ENCODE measurements around the gene APLP2. TPM values are rescaled to one million over a fixed set of nuclear protein-coding genes. Genes with fewer than 3 reads are reported as not detected.
"Not testable (repeated sequence)": the region's sequence is repeated elsewhere in the genome, so short reads cannot be mapped to it uniquely, and the experiment has no call there.

APLP2 gene
- total RNA-seq, 1 donor from 2014 or later, result 106 TPM

DNA sequence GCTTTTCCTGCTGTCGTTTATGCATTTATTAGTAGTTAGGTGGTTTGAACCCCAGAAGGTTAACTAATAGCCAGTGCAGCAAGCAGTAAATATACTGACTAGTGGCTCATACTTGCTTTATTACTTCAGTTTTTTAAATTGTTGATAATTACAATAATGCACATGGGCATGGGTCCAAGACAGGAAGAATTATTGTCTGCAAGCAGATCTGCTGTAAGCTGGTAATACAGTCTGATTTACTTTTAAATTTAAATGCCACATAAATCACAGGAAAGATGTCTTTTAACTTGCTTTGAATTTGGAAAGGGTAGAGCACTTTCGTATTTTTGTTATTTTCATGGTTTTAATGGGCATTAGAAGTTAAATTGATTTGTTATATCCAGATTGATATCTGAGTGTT lies 27.1 kb downstream of the APLP2 start:
- H3K4me1 ChIP-seq (ENCODE audit: control insufficient read depth in 3 of 3, insufficient read depth in 3 of 3, low read length in 3 of 3), result no peaks in the 10 kb centered on the region
- H3K27ac ChIP-seq (ENCODE audit: low read depth, low read length), result no peak overlapping the region
- no peak overlapping the region for H3K4me3 ChIP-seq (ENCODE audit: low read length in 3 of 3)
- H3K9me3 ChIP-seq (ENCODE audit: control insufficient read depth in 3 of 3, low read length in 3 of 3), result no peaks in the 10 kb centered on the region
- H3K9ac ChIP-seq (ENCODE audit: low read depth in 1 of 3, low read length in 3 of 3), result no peak overlapping the region
- H3K27me3 ChIP-seq (ENCODE audit: control insufficient read depth in 3 of 3, insufficient read depth in 3 of 3, low read length in 3 of 3), result no peaks in the 10 kb centered on the region
- no peaks in the 10 kb centered on the region for H3K36me3 ChIP-seq (ENCODE audit: control insufficient read depth in 3 of 3, insufficient read depth in 3 of 3, low read length in 3 of 3)

DNA sequence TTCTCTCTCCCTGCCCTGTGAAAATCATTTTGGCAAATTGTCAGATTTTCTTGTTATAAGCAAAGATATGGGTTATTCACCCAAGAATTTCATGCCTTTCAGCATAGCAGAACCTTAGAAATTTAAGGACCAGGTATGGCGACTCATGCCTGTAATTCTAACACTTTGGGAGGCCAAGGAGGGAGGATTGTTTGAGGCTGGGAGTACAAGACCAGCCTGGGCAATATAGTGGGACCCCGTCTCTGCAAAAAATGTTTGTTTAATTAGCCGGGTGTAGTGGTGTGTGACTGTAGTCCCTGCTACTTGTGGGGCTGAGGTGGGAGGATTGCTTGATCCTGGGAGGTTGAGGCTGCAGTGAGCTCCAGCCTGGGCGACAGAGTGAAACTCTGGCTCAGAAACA lies 27.6 kb downstream of the APLP2 start:
- Histone ChIP-seq H3K36me3 (ENCODE audit: control insufficient read depth in 3 of 3, insufficient read depth in 3 of 3, low read length in 3 of 3) (no peaks in the 10 kb centered on the region), H3K4me1 (ENCODE audit: control insufficient read depth in 3 of 3, insufficient read depth in 3 of 3, low read length in 3 of 3) (peaks cover under 1 to 4% (median 2%) of the 10 kb centered on the region in 3 donors), H3K9me3 (ENCODE audit: control insufficient read depth in 3 of 3, low read length in 3 of 3) (no peaks in the 10 kb centered on the region), H3K27ac (ENCODE audit: low read depth, low read length) (no peak overlapping the region), H3K9ac (ENCODE audit: low read depth in 1 of 3, low read length in 3 of 3) (no peak overlapping the region), H3K4me3 (ENCODE audit: low read length in 3 of 3) (no peak overlapping the region), H3K27me3 (ENCODE audit: control insufficient read depth in 3 of 3, insufficient read depth in 3 of 3, low read length in 3 of 3) (no peaks in the 10 kb centered on the region)

DNA sequence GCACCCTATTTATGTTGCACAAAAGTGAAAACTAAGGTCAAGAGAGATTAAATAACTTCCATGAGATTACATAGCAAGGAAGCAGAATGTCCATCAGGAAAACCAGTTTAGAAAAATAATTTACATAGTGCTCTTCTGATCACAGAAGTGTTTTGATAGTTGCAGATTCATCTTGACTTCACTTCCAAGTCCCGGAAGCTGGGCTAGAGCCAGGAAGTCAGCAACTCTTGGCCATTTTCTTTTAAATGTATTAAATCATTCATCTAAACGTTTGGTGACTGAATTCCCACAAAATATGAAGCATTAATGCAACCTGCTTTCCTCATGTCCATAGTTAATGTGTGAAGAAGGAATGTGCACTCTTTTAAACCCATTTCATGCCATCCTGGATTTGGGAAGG lies 29.7 kb downstream of the APLP2 start:
- Histone ChIP-seq H3K9me3 (ENCODE audit: control insufficient read depth in 3 of 3, low read length in 3 of 3) (no peaks in the 10 kb centered on the region), H3K36me3 (ENCODE audit: control insufficient read depth in 3 of 3, insufficient read depth in 3 of 3, low read length in 3 of 3) (no peaks in the 10 kb centered on the region), H3K4me3 (ENCODE audit: low read length in 3 of 3) (no peak overlapping the region), H3K27ac (ENCODE audit: low read depth, low read length) (no peak overlapping the region), H3K4me1 (ENCODE audit: control insufficient read depth in 3 of 3, insufficient read depth in 3 of 3, low read length in 3 of 3) (peaks cover 11 to 14% (median 11%) of the 10 kb centered on the region in 3 donors), H3K9ac (ENCODE audit: low read depth in 1 of 3, low read length in 3 of 3) (no peak overlapping the region), H3K27me3 (ENCODE audit: control insufficient read depth in 3 of 3, insufficient read depth in 3 of 3, low read length in 3 of 3) (no peaks in the 10 kb centered on the region)

DNA sequence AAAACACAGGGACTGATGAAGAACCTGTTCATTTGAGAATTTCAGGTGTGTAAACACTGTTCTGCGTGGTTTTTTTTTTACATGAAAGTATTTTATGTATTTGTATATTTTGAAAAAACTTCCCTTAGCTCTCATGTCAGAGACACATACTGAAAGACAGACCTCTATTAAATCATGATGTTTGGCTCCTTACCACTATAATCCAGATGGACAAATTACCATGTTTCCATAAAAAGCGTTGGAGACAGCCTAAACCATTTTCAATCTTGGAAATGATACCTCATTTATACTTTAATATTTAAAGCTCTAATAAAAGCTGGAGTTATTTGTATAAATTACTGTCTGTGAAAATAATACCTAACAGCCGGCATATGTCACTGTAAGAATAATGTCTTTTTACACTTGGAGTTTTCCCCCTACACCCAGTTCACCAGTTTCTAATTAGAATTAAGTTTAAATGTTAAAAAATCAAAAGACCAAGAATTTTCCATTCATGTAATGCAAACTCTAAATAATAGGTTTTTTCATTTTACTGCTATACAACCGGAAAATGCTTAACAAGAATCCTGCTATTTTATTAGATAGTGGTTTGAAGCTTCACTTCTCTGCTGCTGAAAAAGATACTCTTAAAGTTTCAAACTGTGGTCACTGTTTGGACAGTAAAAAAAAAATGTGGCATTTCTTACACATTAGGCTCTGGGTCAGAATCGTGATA lies 30.8 kb downstream of the APLP2 start:
- Histone ChIP-seq H3K36me3 (ENCODE audit: control insufficient read depth in 3 of 3, insufficient read depth in 3 of 3, low read length in 3 of 3) (no peaks in the 10 kb centered on the region), H3K4me1 (ENCODE audit: control insufficient read depth in 3 of 3, insufficient read depth in 3 of 3, low read length in 3 of 3) (peaks cover 11 to 14% (median 11%) of the 10 kb centered on the region in 3 donors), H3K4me3 (ENCODE audit: low read length in 3 of 3) (no peak overlapping the region)

DNA sequence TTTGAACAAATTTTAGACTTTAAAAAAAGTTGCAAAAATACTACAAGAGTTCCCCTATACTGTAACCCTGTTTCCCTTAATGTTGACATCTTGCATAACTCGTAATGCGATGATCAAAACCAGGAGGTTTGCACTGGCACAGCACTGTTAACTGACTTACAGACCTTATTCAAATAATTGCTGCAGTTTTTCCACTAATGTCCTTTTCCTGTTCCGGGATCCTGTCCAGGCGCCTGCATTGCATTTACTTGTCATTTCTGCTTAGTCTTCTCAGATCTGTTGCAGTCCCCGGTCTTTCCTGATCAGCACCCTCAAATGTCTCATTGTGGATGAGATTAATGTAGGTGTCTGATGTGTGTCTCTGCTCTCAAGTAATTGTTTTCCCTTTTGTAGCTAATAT lies 32.0 kb downstream of the APLP2 start:
- H3K4me1 ChIP-seq (ENCODE audit: control insufficient read depth in 3 of 3, insufficient read depth in 3 of 3, low read length in 3 of 3), result peaks cover 11 to 14% (median 11%) of the 10 kb centered on the region in 3 donors
- no peak overlapping the region for H3K27ac ChIP-seq (ENCODE audit: low read depth, low read length)
- H3K9ac ChIP-seq (ENCODE audit: low read depth in 1 of 3, low read length in 3 of 3), result no peak overlapping the region
- H3K36me3 ChIP-seq (ENCODE audit: control insufficient read depth in 3 of 3, insufficient read depth in 3 of 3, low read length in 3 of 3), result no peaks in the 10 kb centered on the region
- H3K9me3 ChIP-seq (ENCODE audit: control insufficient read depth in 3 of 3, low read length in 3 of 3), result no peaks in the 10 kb centered on the region
- no peaks in the 10 kb centered on the region for H3K27me3 ChIP-seq (ENCODE audit: control insufficient read depth in 3 of 3, insufficient read depth in 3 of 3, low read length in 3 of 3)
- no peak overlapping the region for H3K4me3 ChIP-seq (ENCODE audit: low read length in 3 of 3)

More for the DNA sequence above, 30.8 kb downstream of the APLP2 start:
- no peaks in the 10 kb centered on the region for H3K9me3 ChIP-seq (ENCODE audit: control insufficient read depth in 3 of 3, low read length in 3 of 3)
- H3K27ac ChIP-seq (ENCODE audit: low read depth, low read length), result no peak overlapping the region
- H3K9ac ChIP-seq (ENCODE audit: low read depth in 1 of 3, low read length in 3 of 3), result no peak overlapping the region
- no peaks in the 10 kb centered on the region for H3K27me3 ChIP-seq (ENCODE audit: control insufficient read depth in 3 of 3, insufficient read depth in 3 of 3, low read length in 3 of 3)

DNA sequence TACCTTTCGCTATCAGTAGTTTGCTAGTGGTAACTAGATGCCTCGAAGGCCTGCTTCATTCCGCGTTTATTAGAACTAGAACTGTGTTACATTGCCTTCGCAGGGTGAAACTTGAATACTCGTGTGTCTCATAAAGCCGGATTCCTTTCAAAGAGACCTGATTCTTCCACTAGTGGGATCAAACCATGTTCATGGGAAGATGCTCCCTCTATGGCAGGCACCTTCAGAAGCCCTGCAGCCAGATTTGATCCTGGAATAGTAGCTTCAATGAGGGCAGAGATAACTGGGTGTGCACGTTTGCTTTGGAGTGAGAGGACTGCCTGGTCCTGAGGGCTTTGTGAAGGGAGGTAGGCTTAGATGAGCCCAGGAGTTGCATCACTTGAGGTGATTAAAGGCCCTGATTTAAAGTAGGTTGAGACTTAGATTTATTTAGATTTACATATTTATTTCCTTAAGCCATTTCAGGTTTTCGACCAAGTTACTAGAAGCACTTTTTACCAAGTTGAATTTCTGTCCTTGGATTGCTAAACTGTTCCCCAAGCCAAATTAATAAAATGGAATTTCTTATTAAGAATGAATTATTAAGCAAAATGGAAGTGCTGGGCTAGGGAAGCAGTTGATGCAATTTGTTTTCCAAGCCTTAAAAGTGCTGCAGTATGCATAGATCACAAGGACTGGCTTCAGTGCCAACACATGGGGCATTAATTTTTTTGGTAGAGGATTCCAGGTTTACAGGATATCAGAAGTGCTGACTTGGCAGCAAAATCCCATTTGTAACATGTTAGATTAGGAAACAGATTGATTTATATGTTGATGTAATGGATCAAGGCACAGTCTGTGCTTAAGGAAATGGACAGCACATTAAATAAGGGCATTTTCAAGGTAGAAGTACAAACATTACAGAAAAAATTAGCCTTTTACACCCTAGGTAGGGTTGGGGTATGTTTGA lies 32.9 kb downstream of the APLP2 start:
- H3K27ac ChIP-seq (ENCODE audit: low read depth, low read length), result no peak overlapping the region
- H3K9ac ChIP-seq (ENCODE audit: low read depth in 1 of 3, low read length in 3 of 3), result no peak overlapping the region
- no peaks in the 10 kb centered on the region for H3K9me3 ChIP-seq (ENCODE audit: control insufficient read depth in 3 of 3, low read length in 3 of 3)
- peaks cover 11 to 14% (median 11%) of the 10 kb centered on the region in 3 donors for H3K4me1 ChIP-seq (ENCODE audit: control insufficient read depth in 3 of 3, insufficient read depth in 3 of 3, low read length in 3 of 3)
- H3K36me3 ChIP-seq (ENCODE audit: control insufficient read depth in 3 of 3, insufficient read depth in 3 of 3, low read length in 3 of 3), result no peaks in the 10 kb centered on the region
- no peak overlapping the region for H3K4me3 ChIP-seq (ENCODE audit: low read length in 3 of 3)
- H3K27me3 ChIP-seq (ENCODE audit: control insufficient read depth in 3 of 3, insufficient read depth in 3 of 3, low read length in 3 of 3), result no peaks in the 10 kb centered on the region

DNA sequence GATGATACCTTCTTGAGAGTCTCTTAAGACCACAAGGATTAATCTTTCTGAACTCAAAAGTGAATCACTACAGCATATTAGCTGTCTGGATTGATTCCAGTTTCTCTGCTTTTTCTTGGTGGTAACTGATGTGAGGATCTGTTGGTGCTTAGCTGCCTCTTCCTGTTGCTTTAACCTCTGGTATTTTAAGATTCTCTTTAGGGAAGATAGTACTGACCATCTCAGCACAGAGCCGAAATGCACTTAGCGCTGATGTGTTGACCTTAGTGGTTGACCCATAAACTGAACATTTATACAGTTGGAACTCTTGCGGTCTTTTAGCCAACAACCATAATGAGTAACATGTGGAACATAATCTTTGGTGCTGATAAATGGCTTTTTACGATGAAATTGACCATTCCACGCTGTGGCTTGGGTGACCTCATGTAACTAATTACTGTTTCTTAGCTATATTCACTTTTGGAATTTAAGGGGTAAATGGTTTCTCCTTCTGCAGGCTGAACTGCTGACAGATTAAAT lies 33.7 kb downstream of the APLP2 start:
- Histone ChIP-seq H3K9ac (ENCODE audit: low read depth in 1 of 3, low read length in 3 of 3) (no peak overlapping the region), H3K27me3 (ENCODE audit: control insufficient read depth in 3 of 3, insufficient read depth in 3 of 3, low read length in 3 of 3) (no peaks in the 10 kb centered on the region), H3K27ac (ENCODE audit: low read depth, low read length) (no peak overlapping the region), H3K36me3 (ENCODE audit: control insufficient read depth in 3 of 3, insufficient read depth in 3 of 3, low read length in 3 of 3) (no peaks in the 10 kb centered on the region), H3K4me1 (ENCODE audit: control insufficient read depth in 3 of 3, insufficient read depth in 3 of 3, low read length in 3 of 3) (peaks cover 11 to 14% (median 11%) of the 10 kb centered on the region in 3 donors), H3K9me3 (ENCODE audit: control insufficient read depth in 3 of 3, low read length in 3 of 3) (no peaks in the 10 kb centered on the region), H3K4me3 (ENCODE audit: low read length in 3 of 3) (no peak overlapping the region)

DNA sequence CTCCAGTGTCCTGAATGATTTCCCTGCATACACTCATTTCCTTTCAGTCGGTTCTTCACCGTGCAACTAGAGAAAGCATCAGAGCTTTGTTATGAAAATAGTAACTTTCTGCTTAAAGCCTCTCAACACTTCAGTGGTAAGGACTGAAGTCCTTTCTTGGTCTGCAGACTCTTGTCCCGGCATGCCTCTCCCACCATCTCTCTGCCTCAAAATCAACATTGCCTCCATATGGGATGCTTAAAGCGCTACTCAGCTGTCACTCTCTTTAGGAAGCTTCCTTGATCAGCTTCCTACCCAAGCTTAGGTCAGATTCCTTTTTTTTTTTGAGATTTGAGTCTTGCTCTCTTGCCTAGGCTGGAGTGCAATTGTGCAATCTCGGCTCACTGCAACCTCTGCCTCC lies 36.7 kb downstream of the APLP2 start:
- Histone ChIP-seq H3K4me1 (ENCODE audit: control insufficient read depth in 3 of 3, insufficient read depth in 3 of 3, low read length in 3 of 3) (peaks cover 11 to 14% (median 11%) of the 10 kb centered on the region in 3 donors), H3K27ac (ENCODE audit: low read depth, low read length) (no peak overlapping the region), H3K36me3 (ENCODE audit: control insufficient read depth in 3 of 3, insufficient read depth in 3 of 3, low read length in 3 of 3) (peaks cover 8 to 15% (median 11%) of the 10 kb centered on the region in 3 donors), H3K27me3 (ENCODE audit: control insufficient read depth in 3 of 3, insufficient read depth in 3 of 3, low read length in 3 of 3) (no peaks in the 10 kb centered on the region), H3K9ac (ENCODE audit: low read depth in 1 of 3, low read length in 3 of 3) (no peak overlapping the region), H3K9me3 (ENCODE audit: control insufficient read depth in 3 of 3, low read length in 3 of 3) (no peaks in the 10 kb centered on the region), H3K4me3 (ENCODE audit: low read length in 3 of 3) (no peak overlapping the region)

DNA sequence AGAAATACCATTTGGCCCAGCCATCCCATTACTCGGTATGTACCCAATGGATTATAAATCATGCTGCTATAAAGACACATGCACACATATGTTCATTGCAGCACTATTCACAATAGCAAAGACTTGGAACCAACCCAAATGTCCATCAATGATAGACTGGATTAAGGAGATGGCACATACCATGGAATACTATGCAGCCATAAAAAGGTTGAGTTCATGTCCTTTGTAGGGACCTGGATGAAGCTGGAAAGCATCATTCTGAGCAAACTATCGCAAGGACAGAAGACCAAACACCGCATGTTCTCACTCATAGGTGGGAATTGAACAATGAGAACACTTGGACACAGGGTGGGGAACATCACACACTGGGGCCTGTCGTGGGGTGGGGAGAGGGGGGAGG lies 39.0 kb downstream of the APLP2 start:
- not testable (repeated sequence) for H3K4me1 ChIP-seq (ENCODE audit: control insufficient read depth in 3 of 3, insufficient read depth in 3 of 3, low read length in 3 of 3); H3K9me3 ChIP-seq (ENCODE audit: control insufficient read depth in 3 of 3, low read length in 3 of 3); H3K27ac ChIP-seq (ENCODE audit: low read depth, low read length); H3K4me3 ChIP-seq (ENCODE audit: low read length in 3 of 3); H3K27me3 ChIP-seq (ENCODE audit: control insufficient read depth in 3 of 3, insufficient read depth in 3 of 3, low read length in 3 of 3); H3K9ac ChIP-seq (ENCODE audit: low read depth in 1 of 3, low read length in 3 of 3)
- H3K36me3 ChIP-seq (ENCODE audit: control insufficient read depth in 3 of 3, insufficient read depth in 3 of 3, low read length in 3 of 3), result peaks cover 11 to 30% (median 21%) of the 10 kb centered on the region in 3 donors

DNA sequence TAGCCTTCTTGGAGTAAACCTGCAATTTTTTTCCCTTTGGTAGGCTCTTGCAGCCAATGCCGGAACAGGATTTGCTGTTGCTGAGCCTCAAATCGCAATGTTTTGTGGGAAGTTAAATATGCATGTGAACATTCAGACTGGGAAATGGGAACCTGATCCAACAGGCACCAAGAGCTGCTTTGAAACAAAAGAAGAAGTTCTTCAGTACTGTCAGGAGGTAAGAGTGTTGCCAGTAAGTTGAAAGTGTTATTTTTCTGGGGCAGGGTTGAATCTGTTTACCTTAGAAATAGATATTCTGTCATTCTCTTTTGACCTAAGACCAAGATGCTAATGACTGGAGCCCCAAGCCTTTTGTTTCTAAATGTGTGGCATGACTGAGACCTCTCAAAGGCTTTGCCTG lies 39.7 kb downstream of the APLP2 start:
- H3K36me3 ChIP-seq (ENCODE audit: control insufficient read depth in 3 of 3, insufficient read depth in 3 of 3, low read length in 3 of 3), result peaks cover 11 to 30% (median 21%) of the 10 kb centered on the region in 3 donors
- H3K27ac ChIP-seq (ENCODE audit: low read depth, low read length), result no peak overlapping the region
- H3K9ac ChIP-seq (ENCODE audit: low read depth in 1 of 3, low read length in 3 of 3), result no peak overlapping the region
- no peaks in the 10 kb centered on the region for H3K27me3 ChIP-seq (ENCODE audit: control insufficient read depth in 3 of 3, insufficient read depth in 3 of 3, low read length in 3 of 3)
- H3K4me3 ChIP-seq (ENCODE audit: low read length in 3 of 3), result no peak overlapping the region
- no peaks in the 10 kb centered on the region for H3K4me1 ChIP-seq (ENCODE audit: control insufficient read depth in 3 of 3, insufficient read depth in 3 of 3, low read length in 3 of 3)
- H3K9me3 ChIP-seq (ENCODE audit: control insufficient read depth in 3 of 3, low read length in 3 of 3), result no peaks in the 10 kb centered on the region

Data from skeletal muscle tissue (tissue), 4 donors.